Ammon's horn (tissue), 1 donor: ENCODE measurements around the gene RPS27L.
"Not testable (repeated sequence)": the region's sequence is repeated elsewhere in the genome, so short reads cannot be mapped to it uniquely, and the experiment has no call there.

Experiments
- DNase-seq: peaks from one replicate; pipeline ENCODE4 v3.0.0-alpha.2; 2016; ENCODE audit warnings: low spot score

RPS27L gene

DNA sequence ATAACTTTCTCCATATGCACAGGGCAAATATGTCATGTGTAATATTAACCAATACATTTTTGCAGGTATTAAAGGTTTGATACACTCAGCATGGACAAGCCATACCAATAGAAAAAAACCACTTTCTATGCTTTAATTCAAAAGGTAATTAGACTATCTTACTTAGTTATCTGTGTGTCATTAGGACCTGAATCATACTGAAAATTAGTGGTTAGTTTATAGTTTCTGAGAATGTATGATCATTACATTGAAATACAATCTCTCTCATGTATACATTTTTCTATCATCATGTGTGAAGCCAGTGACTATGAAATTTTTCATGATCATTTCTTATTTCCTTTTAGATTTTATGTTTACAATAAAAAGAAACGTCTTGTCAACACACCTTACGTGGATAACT, 16.3 kb downstream of the RPS27L start:
- no peak for DNase-seq

DNA sequence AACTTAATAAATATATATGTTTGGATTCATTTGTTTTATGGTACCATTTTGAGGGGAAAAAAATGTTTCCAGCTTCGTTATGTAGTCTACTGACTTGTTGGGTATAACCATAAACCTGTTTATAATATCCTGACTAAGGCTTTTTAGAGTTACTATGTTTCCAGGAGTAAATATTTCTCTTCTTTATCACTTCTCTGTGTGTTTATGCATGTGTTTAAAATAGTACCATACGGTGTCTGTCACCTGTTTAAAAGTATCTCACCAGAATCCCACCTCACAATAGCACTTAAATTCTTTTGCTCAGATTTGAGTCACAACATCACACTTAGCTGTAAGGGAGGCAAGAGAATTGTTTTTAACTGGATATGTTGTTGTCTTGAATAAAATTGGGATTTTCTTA, 20.5 kb downstream of the RPS27L start:
- DNase-seq: no peak

DNA sequence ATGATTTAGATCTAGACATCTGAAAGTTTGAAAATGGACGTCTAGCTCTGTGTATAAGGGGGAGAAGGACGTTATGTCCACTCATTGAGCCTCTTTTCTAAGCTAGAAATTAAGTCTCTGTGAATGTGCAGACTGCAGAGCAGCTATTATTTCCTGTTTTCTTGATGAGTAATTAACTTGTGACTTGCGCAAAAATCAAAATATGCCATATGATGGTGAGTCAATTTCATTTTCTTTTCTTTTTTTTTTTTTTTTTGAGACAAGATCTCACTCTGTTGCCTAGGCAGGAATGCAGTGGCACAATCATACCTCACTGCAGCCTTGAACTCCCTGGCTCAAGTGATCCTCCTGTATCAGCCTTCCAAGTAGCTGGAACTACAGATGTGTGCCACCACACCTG, 21.5 kb downstream of the RPS27L start:
- no peak for DNase-seq

DNA sequence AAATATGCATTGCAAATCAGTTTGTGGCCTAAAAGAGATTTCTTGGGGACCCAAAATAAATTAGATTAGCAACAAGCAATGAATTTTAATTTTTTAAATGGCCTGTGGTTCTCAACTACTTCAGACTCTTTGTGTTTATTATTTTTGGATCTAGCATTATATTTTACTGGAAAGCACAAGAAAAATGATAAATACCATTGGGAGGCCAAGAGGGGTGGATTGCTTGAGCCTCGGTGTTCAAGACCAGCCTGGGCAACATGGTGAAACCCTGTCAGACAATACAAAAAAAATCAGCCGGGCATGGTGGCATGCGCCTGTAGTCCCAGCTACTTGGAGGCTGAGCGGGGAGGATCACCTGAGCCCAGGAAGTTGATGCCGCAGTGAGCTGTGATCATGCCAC, 22.0 kb downstream of the RPS27L start:
- no peak for DNase-seq

DNA sequence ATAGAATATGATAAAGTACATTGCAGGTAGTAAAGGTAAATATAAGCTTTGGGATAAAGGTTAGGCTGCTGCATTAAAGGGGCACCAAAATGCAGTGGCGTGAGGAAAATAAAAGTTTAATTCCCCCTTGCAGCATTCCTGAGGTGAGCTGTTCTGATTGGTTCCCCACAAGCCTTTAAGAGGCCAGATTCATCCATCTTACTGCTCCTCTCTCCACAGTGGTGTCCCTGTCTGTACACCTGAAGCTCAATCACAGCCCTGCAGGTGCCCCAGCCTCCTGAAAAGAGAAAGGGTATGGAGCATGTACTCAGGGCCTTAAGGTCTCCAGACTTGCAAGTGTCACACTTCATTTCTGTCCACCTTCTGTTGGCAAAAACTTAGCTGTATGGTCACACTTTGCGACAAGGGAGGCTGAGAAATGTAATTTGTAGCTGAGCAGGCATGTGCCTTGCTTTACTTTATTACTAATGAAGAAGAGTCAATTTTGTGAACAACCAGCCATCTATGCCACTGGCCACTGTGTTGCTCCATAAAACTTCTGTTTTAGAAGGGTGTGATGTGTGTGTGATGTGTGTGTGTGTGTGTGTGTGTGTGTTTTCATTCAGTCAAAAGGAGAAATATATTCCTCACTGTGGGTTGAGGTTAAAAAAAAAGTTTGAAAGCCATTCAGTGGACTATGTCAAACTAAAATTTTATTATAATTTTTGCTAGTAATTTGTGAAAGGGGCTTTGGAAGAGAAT, 22.9 kb downstream of the RPS27L start:
- no peak for DNase-seq

DNA sequence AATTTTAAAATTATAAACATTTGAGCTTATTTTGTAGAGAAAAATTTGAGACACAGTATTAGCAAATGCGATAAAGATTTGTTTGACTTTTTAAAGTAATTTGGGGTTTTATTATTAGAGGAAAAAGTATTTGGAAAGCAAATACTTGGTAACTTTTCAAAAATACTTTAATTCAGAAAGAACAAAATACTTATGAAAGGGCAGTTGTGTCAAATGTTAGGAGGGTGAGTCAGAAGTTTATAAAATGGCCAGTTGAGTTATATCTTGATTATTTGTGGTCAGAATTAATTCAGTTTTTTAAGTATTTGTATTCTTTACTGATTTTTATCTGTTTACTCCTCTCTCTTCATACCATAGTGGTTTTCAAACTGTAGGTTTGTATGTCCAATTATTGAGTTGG, 23.5 kb downstream of the RPS27L start:
- DNase-seq: no peak

DNA sequence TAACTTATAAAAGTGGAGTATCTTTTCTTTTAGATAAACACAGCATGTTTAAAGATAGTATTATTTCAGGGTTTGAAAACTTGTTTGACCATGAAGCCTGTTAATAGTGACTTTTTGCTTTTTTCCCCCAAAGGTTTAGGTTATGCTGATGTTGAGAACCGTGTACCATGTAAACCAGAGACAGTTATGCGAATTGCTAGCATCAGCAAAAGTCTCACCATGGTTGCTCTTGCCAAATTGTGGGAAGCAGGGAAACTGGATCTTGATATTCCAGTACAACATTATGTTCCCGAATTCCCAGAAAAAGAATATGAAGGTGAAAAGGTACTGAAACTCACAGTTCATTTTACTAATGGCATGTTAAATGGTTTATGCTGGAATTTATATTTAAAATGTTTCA, 30.6 kb downstream of the RPS27L start:
- no peak for DNase-seq

DNA sequence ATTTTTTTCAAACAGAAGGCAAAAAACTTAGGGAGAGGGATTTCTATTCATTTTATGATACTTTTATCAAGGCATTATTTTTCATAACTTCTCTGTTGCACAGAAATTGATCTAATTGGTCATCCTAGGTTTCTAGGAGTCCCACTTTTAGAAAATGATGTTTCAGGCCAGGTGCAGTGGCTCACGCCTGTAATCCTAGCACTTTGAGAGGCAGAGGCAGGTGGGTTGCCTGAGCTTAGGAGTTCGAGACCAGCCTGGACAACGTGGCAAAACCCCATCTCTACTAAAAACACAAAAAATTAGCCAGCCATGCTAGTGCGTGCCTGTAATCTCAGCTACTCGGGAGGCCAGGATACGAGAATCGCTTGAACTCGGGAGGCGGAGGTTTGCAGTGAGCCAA, 32.8 kb downstream of the RPS27L start:
- no peak for DNase-seq

DNA sequence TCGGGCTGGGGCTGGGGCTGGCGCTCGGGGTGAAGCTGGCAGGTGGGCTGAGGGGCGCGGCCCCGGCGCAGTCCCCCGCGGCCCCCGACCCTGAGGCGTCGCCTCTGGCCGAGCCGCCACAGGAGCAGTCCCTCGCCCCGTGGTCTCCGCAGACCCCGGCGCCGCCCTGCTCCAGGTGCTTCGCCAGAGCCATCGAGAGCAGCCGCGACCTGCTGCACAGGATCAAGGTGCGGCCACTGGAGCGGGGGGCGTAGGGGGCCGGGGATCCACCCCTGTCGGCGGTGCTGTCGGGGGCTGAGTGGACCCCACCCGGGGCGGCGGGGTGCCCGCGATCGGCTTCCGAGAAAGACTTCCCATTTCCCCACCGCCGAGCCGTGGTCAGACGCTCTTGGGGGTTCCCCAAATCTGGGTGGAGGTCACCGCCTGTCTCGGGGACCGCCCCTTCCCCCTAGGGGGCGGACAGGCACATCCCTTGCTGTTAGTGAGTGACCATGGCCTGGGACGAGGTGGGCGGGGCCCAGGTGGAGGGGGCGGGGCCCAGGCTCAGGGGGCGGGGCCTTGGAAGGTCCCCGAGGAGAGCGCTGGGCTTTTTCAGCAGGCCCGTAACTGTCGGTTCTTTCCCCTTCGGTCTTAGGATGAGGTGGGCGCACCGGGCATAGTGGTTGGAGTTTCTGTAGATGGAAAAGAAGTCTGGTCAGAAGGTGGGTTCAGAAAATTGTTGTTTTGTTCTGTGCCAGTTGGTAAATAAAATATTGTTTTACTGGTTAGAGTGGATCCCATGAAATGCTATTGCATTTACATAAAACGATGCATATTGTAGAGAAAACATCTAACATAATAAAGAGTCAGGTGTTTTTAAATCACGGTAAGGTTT, 35.0 kb downstream of the RPS27L start:
- peak; percentile 90 for DNase-seq

DNA sequence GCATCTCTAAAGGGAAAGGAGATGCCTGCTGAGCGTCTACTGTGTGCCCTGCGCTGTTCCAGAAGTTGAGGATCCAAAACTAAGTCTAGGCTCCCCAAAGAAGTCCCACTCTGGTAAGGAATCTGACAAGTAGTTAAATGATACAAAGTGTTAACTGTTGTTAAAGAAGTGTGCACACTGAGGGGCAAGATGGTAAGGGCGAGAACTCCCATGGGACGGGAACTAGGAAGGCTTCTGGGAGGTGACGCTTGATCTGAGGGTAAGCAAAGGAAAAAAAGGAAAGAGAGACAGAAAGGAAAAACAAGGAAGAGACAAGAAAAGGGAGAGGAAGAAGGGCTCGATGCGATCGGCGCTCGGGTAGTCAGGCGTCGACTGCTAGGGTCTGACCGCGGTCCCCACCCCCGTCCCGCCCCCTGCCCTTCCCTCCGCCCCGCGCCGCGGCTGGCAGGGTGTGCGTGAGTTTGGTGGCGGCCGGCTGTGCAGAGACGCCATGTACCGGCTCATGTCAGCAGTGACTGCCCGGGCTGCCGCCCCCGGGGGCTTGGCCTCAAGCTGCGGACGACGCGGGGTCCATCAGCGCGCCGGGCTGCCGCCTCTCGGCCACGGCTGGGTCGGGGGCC, 35.8 kb downstream of the RPS27L start, which contains the start of gene LACTB:
LACTB (plus strand) TSS at position 480 of the 620 bp plus-strand sequence; CDS start at position 491, 11 bp downstream.
- peak; percentile 96 for DNase-seq

DNA sequence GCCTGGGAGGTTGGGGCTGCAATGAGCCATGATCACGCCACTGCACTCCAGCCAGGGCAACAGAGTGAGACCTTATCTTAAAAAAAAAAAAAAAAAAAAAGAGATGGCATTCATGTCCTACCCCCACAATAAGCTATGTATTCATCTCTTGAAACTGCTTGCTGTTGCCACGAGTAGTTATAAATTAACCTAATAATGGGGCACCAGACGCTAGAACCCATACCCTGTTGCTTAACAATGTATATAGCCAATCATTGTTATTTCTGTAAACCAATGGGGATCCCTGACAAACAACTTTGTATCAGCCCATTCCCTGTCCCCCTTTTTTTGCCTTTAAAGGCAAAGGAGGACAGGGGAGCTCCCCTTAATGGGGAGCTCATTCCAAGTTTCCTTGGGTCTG, 38.4 kb downstream of the RPS27L start:
- no peak for DNase-seq

DNA sequence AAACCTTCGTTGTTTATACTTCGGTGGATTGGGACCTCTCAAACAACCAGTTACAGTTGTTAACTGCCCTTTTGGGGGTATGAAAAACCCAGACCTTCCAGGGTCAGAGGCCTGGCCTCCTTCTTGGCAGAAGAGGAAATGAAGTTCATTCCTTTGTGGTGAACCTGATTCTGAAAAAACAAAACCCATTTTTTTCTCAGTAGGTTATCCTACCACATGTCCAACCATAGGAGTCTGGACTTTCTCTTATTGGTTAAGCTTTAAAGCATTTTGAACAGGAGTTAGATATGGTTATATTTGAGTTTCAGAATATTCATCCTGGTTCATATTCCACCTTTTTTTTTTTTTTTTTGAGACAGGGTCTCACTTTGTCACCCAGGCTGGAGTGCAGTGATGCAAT, 42.8 kb downstream of the RPS27L start:
- DNase-seq: no peak

DNA sequence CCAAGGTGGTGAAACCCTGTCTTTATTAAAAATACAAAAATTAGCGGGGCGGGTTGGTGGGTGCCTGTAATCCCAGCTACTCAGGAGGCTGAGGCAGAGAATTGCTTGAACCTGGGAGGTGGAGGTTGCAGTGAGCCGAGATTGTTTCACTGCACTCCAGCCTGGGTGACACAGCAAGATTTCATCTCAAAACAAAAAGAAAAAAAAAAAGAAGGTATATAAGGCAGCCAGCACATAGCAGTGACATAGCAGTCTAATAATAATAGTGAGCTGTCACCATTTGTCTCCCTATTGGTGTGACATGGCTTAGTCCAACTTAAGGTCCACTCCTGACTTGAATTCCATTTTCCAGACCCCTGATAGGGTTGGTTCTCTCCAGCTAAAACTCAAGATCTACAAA, 44.4 kb downstream of the RPS27L start:
- DNase-seq: no peak

DNA sequence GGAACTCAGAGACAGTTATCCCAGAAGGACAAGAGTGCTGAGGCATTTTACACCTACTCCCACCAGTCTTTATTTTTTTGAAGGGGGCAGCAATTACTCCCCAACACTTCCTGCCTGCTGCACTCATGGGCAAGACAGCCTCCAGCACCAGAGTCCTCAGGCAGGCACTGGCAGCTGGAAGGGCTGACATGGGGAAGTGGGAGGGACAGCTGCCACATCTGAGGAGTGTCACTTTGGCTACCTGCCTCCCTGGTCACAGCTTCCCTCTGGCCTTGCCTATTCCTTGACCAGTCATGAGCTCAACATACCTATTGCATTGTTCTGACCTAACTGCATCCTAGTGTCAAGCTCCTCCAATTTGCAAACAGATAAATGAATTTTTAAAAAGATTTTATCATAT, 45.8 kb downstream of the RPS27L start:
- DNase-seq: no peak

DNA sequence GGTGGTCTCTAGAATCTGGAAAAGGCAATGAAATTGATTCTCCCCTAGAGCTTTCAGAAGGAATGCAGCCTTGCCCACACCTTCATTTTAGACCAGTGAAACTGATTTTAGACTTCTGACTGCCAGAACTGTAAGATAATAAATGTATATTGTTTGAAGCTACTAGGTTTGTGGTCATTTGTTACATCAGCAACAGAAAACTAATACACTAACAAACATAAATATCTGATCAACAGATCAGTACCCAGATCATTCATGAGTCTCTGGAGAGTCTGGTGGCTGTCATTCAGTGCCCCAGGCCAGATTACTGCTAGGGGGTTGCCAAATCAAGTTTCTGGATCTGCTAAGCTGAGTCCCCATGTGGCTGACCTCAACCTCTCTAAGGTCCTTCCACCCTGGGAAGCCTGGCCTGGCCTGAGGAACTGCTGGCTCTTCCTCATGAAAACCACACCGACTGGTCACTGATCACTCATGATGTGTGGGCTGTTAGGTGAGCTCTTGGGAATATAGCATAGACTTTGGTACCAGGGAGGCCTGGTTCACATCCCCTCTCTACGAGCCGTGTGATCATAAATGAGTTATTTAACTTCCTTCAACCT, 46.8 kb downstream of the RPS27L start:
- no peak for DNase-seq

DNA sequence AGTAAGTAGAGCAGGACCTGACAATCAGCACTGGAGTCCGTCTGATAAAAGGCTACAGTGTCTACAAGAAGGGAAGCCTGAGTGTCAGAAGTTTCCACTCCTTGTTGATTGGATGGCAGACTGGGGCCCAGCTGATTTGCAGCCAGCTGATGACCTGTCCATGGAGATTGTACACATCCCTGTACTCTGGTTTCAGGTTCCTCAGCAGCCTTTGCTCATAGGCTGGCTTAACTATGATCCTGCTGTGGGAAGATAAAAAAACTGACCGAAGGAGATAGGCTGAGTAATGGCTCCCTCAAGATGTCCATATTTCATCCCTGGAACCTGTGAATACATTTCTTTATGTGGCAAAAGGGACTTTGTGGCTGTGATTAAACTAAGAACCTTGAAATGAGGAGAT, 47.4 kb downstream of the RPS27L start:
- no peak for DNase-seq

DNA sequence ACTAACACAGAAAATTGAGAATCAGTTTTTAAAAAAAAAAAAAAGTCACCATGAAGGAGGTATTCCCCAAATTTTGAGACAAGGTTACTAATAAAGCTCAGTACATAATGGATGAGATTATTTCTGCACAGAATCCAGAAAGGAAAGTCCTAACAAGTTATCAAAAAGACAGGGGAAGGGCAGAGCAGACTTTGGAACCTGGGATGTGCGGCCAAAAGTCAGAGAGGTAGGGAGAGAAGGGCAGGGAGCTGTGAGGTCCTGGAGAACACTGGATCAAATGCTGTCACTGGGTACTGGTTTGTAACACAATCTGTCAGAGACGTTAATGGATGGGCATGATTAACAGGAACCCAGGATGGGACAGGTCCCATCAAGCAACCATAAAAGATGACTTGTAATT, 47.8 kb downstream of the RPS27L start:
- DNase-seq: no peak

DNA sequence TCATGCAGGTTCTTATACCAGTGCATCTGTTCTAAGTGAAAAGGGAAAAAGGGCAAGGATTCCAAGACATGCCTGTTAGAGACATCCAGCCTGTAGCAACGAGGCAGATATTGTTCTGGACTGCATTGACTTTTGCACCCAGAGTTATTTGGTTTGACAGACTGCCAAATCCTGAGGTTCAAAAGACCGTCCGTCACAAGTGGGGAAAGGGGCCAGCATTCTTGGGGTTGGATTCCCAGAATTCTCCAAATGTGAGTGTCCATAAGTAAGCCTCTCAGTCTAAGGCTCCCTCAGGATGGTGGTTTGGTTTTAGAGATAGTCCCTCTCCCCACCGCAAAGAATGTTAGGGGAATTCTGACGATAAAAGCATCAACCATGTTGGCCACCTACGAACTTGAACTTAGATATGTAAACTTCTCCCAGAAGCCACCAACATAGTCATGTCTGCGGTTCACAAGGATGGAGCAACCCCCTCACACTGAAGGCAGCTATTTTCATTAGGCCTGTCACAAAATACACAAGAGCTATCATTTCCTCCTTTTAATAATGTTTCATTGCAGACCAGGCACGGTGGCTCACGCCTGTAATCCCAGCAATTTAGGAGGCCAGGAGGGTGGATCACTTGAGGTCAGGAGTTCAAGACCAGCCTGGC, 49.3 kb downstream of the RPS27L start:
- DNase-seq: no peak

DNA sequence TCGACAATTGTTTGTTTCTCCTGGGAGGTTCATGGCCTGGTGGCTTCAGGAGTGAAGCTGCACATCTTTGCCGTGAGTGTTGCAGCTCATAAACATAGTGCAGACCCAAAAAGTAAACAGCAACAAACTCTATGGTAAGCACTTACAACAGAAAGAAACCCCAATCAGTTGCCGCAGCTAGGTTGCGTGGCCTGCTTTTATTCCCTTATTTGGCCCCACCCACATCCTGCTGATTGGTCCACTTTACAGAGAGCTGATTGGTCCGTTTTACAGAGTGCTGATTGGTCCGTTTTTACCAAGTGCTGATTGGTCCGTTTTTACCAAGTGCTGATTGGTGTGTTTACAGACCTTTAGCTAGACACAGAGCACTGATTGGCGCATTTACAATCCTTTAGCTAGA, 51.9 kb downstream of the RPS27L start:
- not testable (repeated sequence) for DNase-seq

DNA sequence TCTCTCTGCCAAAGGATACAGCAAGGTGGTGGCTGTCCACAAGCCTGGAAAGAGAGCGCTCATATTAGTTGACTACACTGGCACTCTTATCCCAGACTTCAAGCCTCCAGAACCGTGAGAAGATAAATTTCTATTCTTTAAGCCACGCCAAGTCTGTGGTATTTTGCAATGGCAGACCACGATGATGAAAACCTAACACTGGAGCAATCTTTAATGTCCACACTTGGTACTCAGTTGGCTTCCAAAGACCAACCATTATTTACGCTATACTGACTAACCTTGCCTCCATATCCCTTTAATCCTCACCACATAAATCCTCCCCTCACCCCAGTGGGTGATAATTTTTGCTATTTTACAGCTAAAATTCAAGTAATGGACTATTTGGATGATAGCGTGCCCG, 52.5 kb downstream of the RPS27L start:
- no peak for DNase-seq

DNA sequence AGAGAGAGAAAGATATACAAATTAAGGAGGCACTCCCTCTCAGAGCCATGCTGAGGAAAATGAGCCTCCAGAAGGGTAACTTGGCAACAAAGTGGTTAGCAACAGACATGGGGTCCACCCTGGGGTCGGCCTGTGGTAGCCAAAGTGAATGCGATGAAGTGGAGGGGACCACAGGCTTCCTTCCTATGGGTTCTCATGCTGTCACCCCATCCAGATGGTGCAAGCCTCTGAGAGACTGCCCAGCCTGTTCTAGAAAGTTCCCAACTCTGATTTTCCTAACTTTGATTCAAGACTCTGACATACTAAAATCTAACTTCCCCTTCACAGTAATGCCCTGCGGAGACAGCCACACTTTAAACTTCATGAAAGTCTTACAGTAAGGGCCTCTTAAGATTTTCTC, 53.9 kb downstream of the RPS27L start:
- DNase-seq: no peak

DNA sequence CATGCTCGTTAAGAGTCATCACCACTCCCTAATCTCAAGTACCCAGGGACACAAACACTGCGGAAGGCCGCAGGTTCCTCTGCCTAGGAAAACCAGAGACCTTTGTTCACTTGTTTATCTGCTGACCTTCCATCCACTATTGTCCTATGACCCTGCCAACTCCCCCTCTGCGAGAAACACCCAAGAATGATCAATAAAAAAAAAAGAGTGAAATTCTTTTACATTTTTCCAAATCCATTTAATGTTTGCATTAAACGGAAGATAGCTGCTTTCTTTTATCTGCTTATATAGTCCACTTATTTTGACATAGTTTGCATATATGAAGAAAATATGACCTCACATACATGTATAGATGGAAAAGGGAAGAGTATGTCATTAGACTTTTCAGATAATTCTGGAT, 57.7 kb downstream of the RPS27L start:
- DNase-seq: not testable (repeated sequence)
